ENCODE measurements around the gene HACL1. TPM values are rescaled to one million over a fixed set of nuclear protein-coding genes. Genes with fewer than 3 reads are reported as not detected.
"Not testable (repeated sequence)": the region's sequence is repeated elsewhere in the genome, so short reads cannot be mapped to it uniquely, and the experiment has no call there.

The HACL1 gene
- total RNA-seq, 2 donors from 2014 or later, result 13.1 to 19.1 TPM

GRCh38 chr3:15542614-15543013 lies 58.8 kb downstream of the HACL1 start:
- Histone ChIP-seq H3K36me3 (no peaks in the 10 kb centered on the region), H3K4me1 (no peaks in the 10 kb centered on the region), H3K9me3 (no peaks in the 10 kb centered on the region), H3K27ac (no peak overlapping the region), H3K4me3 (no peak overlapping the region), H3K9ac (ENCODE audit: low read depth in 2 of 2, low read length in 2 of 2) (no peak overlapping the region), H3K27me3 (no peaks in the 10 kb centered on the region)
- no peak for TF ChIP-seq CTCF (IDR thresholded peaks at IDR 0.05)
- intact Hi-C loops (cut with DNase I), result no loop called here
- no peak for DNase-seq

- H3K27ac ChIP-seq, result no peak overlapping the region
- H3K4me3 ChIP-seq, result no peak overlapping the region
- no peak overlapping the region for H3K9ac ChIP-seq (ENCODE audit: low read depth in 2 of 2, low read length in 2 of 2)
- no peaks in the 10 kb centered on the region for H3K36me3 ChIP-seq
- no peaks in the 10 kb centered on the region for H3K4me1 ChIP-seq
- H3K9me3 ChIP-seq, result no peaks in the 10 kb centered on the region
- no peak for TF ChIP-seq CTCF (IDR thresholded peaks at IDR 0.05)
- H3K27me3 ChIP-seq, result no peaks in the 10 kb centered on the region
- no peak for DNase-seq
- intact Hi-C loops (cut with DNase I), result no loop called here
These were observed 60.0 kb downstream of the HACL1 start for GRCh38 chr3:15541371-15541770.

- H3K4me3 ChIP-seq, result no peak overlapping the region
- intact Hi-C loops (cut with DNase I), result no loop called here
- no peaks in the 10 kb centered on the region for H3K4me1 ChIP-seq
- no peak for DNase-seq
- H3K27ac ChIP-seq, result no peak overlapping the region
- no peaks in the 10 kb centered on the region for H3K27me3 ChIP-seq
- TF ChIP-seq CTCF (IDR thresholded peaks at IDR 0.05), result no peak
- H3K36me3 ChIP-seq, result no peaks in the 10 kb centered on the region
- no peaks in the 10 kb centered on the region for H3K9me3 ChIP-seq
- no peak overlapping the region for H3K9ac ChIP-seq (ENCODE audit: low read depth in 2 of 2, low read length in 2 of 2)
These were observed 62.3 kb downstream of the HACL1 start for GRCh38 chr3:15539066-15539465.

GRCh38 chr3:15538345-15538744 lies 63.0 kb downstream of the HACL1 start:
- no peaks in the 10 kb centered on the region for H3K9me3 ChIP-seq
- no peaks in the 10 kb centered on the region for H3K36me3 ChIP-seq
- no peak overlapping the region for H3K27ac ChIP-seq
- no peak for TF ChIP-seq CTCF (IDR thresholded peaks at IDR 0.05)
- H3K9ac ChIP-seq (ENCODE audit: low read depth in 2 of 2, low read length in 2 of 2), result no peak overlapping the region
- no peak for DNase-seq
- intact Hi-C loops (cut with DNase I), result no loop called here
- H3K4me3 ChIP-seq, result no peak overlapping the region
- H3K27me3 ChIP-seq, result no peaks in the 10 kb centered on the region
- H3K4me1 ChIP-seq, result no peaks in the 10 kb centered on the region

GRCh38 chr3:15536856-15537255 lies 64.5 kb downstream of the HACL1 start:
- intact Hi-C loops (cut with DNase I), result no loop called here
- no peak for TF ChIP-seq CTCF (IDR thresholded peaks at IDR 0.05)
- H3K4me1 ChIP-seq, result no peaks in the 10 kb centered on the region
- H3K4me3 ChIP-seq, result no peak overlapping the region
- no peak for DNase-seq
- H3K36me3 ChIP-seq, result no peaks in the 10 kb centered on the region
- H3K27me3 ChIP-seq, result no peaks in the 10 kb centered on the region
- H3K9me3 ChIP-seq, result no peaks in the 10 kb centered on the region
- H3K27ac ChIP-seq, result no peak overlapping the region
- no peak overlapping the region for H3K9ac ChIP-seq (ENCODE audit: low read depth in 2 of 2, low read length in 2 of 2)

- Histone ChIP-seq H3K9me3 (no peaks in the 10 kb centered on the region), H3K27me3 (no peaks in the 10 kb centered on the region), H3K27ac (no peak overlapping the region), H3K36me3 (no peaks in the 10 kb centered on the region), H3K4me1 (no peaks in the 10 kb centered on the region), H3K9ac (ENCODE audit: low read depth in 2 of 2, low read length in 2 of 2) (no peak overlapping the region), H3K4me3 (no peak overlapping the region)
- no peak for DNase-seq
- intact Hi-C loops (cut with DNase I), result no loop called here
- TF ChIP-seq CTCF (IDR thresholded peaks at IDR 0.05), result no peak
These were observed 65.6 kb downstream of the HACL1 start for GRCh38 chr3:15535732-15536131.

GRCh38 chr3:15532614-15533013 lies 68.8 kb downstream of the HACL1 start:
- DNase-seq; H3K36me3 ChIP-seq; intact Hi-C loops (cut with DNase I); H3K9ac ChIP-seq (ENCODE audit: low read depth in 2 of 2, low read length in 2 of 2); H3K27me3 ChIP-seq; H3K27ac ChIP-seq; H3K9me3 ChIP-seq; H3K4me1 ChIP-seq; H3K4me3 ChIP-seq: not testable (repeated sequence)
